Prostate gland (tissue), 2 donors: ENCODE data around the gene HUS1. TPM values are rescaled to one million over a fixed set of nuclear protein-coding genes. Genes with fewer than 3 reads are reported as not detected.

Source experiments
- DNase-seq: peaks from one replicate; pipeline ENCODE4 v3.0.0-alpha.2; 2019; ENCODE audit warnings: low spot score
- H3K27ac ChIP-seq, 2 donors: fragments of 200-600 bp; sonication (generic); 2 replicates each; pipeline ENCODE4 v1.5.1; 2017 to 2019
- H3K27me3 ChIP-seq: fragments of 200-600 bp; sonication (generic); replicated peaks from 2 replicates; pipeline ENCODE4 v1.5.1; 2019; ENCODE audit not compliant: insufficient read depth
- H3K36me3 ChIP-seq, 2 donors: fragments of 200-600 bp; sonication (generic); 1 replicate in 1 of 2; 2 replicates in 1 of 2; pipeline versions ENCODE4 v1.5.1 to v1.8.1; 2017 to 2019
- H3K4me1 ChIP-seq: fragments of 200-600 bp; sonication (generic); replicated peaks from 2 replicates; pipeline ENCODE4 v1.5.1; 2019
- H3K4me3 ChIP-seq, 2 donors: fragments of 200-600 bp; sonication (generic); 2 replicates each; pipeline ENCODE4 v1.5.1; 2017 to 2019
- H3K9me3 ChIP-seq: fragments of 200-600 bp; sonication (generic); 2 replicates; pipeline ENCODE4 v1.5.1; 2017
- POLR2A ChIP-seq: fragments of 450-650 bp; IDR thresholded peaks from one replicate; pipeline ENCODE4 v1.6.1; 2016; ENCODE audit warnings: antibody characterized with exemption, mild to moderate bottlenecking
- POLR2AphosphoS5 ChIP-seq: sonication (generic); formaldehyde crosslinking; IDR thresholded peaks from one replicate; pipeline ENCODE4 v1.6.1; 2017; ENCODE audit warnings: antibody characterized with exemption
- WGBS: methylation state at CpG from one replicate; pipeline ENCODE4 v1.1.5; 2018; 5-methylcytosine and 5-hydroxymethylcytosine counted together
- intact Hi-C: fragments of 100-400 bp; cut with DNase I; formaldehyde crosslinking; loops from one replicate; pipeline ENCODE4 v1.14.2; 2022
- total RNA-seq, 2 donors: library from RNA; depleted of rRNA; stranded (reverse); fragments of >200 nt; gene quantifications; one replicate each; pipeline ENCODE4 v1.1.0, GENCODE V29; 2016
- TF ChIP-seq, protein P1 (sequence below), 4 experiments: fragments of 200-600 bp in 2 of 4; fragments of 450-650 bp in 2 of 4; sonication (generic) in 2 of 4; IDR thresholded peaks; 1 replicate in 3 of 4; 2 replicates in 1 of 4; pipeline ENCODE4 v1.5.1; 2016 to 2019; ENCODE audit warnings: antibody characterized with exemption in 4 of 4, mild to moderate bottlenecking in 2 of 4, moderate library complexity in 2 of 4

HUS1 gene
- 10 to 100 TPM; 26.1 to 43.1 TPM for total RNA-seq

DNA sequence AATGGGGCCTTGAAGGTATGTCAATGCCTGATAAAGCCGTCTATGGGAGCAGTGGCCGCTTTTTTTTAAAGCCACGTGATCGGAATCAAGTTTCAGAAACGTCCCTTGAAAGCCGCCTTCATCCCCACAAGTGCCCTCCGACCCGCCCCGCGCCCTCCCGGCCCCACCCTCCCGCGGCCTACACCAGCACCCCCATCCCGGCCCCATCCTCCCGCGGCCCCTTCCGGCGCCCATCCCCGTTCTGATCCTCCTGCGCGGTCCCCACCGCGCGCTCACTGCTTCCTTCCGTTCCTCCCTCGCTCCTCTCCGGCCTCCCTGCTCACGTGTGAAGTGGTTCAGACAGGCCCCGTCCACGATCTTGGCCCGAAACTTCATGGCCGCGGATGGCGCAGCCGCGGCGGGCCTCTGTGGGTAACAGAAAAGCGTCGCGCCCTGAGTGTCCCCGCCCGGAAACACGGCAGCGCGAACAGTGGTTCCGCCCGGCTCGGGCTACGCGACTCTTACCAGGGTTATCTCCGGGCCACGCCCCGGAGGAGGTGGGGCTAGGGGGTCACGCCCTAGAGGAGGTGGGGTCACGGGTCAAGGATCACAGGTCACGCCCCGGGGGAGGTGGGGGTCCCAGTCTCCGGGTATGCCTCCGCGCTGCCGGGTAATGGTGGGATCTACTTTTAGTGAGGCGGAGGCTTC is at the start of gene HUS1:
Gene HUS1 (minus strand): TSS at position 471 of the 687 bp plus-strand sequence. CDS start 96 bp downstream, at position 375.
- Histone ChIP-seq H3K9me3 (no peaks in the 10 kb centered on the region), H3K4me1 (no peaks in the 10 kb centered on the region), H3K36me3 (no peaks in the 10 kb centered on the region), H3K27ac (peak within 1 kb of the TSS; percentile 79 to 88), H3K27me3 (no peaks in the 10 kb centered on the region), H3K4me3 (peak within 1 kb of the TSS; percentile 61 to 78)
- intact Hi-C loops = no loop called here
- TF ChIP-seq POLR2A = peak; percentile 53
- TF ChIP-seq, protein P1, sequence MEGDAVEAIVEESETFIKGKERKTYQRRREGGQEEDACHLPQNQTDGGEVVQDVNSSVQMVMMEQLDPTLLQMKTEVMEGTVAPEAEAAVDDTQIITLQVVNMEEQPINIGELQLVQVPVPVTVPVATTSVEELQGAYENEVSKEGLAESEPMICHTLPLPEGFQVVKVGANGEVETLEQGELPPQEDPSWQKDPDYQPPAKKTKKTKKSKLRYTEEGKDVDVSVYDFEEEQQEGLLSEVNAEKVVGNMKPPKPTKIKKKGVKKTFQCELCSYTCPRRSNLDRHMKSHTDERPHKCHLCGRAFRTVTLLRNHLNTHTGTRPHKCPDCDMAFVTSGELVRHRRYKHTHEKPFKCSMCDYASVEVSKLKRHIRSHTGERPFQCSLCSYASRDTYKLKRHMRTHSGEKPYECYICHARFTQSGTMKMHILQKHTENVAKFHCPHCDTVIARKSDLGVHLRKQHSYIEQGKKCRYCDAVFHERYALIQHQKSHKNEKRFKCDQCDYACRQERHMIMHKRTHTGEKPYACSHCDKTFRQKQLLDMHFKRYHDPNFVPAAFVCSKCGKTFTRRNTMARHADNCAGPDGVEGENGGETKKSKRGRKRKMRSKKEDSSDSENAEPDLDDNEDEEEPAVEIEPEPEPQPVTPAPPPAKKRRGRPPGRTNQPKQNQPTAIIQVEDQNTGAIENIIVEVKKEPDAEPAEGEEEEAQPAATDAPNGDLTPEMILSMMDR (IDR thresholded peaks at IDR 0.05) = peak in 1 of 4 experiments; percentile 12
- peak; percentile 69 for TF ChIP-seq POLR2AphosphoS5
- 1% methylated on average over 61 of the region's 62 CpGs for WGBS
- DNase-seq = peak; percentile 68

DNA sequence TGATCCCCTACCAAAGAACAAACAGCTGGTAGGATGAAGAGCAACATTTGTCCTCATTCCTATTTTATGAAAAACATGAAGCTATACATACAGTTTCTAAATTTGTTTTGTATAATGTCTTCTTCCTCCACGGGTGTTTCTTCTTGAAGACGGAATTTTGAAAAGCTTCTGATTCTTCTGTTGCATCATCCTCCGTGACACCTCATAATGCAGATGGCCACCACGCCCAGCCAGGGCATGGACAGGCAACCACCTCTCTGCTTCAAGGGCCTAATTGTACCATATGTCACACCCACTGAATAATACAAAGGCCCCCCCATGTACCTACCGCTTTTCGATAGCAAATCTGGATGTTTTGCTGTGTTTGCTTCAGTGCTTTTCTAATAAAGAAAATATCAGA is 49.5 kb upstream of the HUS1 start, which contains the start of gene SUN3:
Gene SUN3 (minus strand): TSS at position 170 of the 400 bp plus-strand sequence. CDS start 169 bp downstream, at position 1.
- no peaks in the 10 kb centered on the region for H3K9me3 ChIP-seq
- TF ChIP-seq POLR2AphosphoS5 (no peak), POLR2A (no peak)
- TF ChIP-seq, protein P1 (IDR thresholded peaks at IDR 0.05) = no peak
- H3K4me1 ChIP-seq = no peaks in the 10 kb centered on the region
- WGBS = 89% methylated on average over 6 of the region's 6 CpGs
- no peak within 1 kb of the TSS for H3K27ac ChIP-seq
- intact Hi-C loops = no loop called here
- DNase-seq = no peak
- H3K4me3 ChIP-seq = no peak within 1 kb of the TSS
- no peaks in the 10 kb centered on the region for H3K27me3 ChIP-seq
- H3K36me3 ChIP-seq = no peaks in the 10 kb centered on the region

DNA sequence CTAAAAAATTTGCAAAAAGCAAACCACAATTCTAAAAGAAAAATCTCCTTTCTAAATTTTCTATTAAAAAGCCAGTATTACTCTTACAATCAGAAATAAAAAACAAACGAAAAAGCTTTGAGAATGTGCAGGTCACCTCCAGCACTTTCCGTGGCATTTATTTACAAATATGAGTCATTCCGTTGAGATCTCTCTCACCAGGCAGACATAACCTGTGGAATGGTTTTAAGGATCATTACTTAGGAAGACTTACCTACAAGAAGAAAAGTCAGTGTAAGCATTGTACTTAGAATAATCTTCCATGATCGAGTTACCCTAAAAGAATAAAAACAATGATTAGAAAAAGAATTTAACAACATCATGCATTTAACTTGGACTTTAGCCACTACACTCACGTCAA is 46.2 kb upstream of the HUS1 start:
- no peak for DNase-seq
- Histone ChIP-seq H3K27me3 (no peaks in the 10 kb centered on the region), H3K27ac (no peak overlapping the region), H3K9me3 (no peaks in the 10 kb centered on the region), H3K36me3 (no peaks in the 10 kb centered on the region), H3K4me1 (no peaks in the 10 kb centered on the region), H3K4me3 (no peak overlapping the region)
- TF ChIP-seq, protein P1 (IDR thresholded peaks at IDR 0.05) = no peak
- no peak for TF ChIP-seq POLR2AphosphoS5
- TF ChIP-seq POLR2A = no peak
- 46% methylated on average over 5 of the region's 5 CpGs for WGBS
- intact Hi-C loops = no loop called here

DNA sequence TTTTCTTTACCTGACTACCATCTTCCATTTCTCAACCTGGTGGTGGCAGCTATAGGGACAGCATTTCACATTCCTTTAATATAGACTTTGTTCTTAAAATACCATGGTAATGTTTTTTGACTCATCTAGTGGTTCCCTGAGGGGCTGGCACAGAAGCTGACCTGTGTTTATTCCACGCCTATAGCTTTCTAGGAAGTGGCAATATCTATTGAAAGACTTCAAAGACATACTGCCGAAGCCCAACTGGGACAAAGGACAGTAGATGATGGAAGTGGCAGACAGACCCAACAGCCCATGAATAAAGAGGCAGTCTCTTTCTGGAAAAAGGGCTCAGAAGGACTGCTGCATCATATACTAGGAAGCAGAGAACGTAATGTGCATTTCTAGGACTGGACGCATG is 38.3 kb upstream of the HUS1 start:
- no peaks in the 10 kb centered on the region for H3K36me3 ChIP-seq
- H3K4me1 ChIP-seq = no peaks in the 10 kb centered on the region
- WGBS = 87% methylated on average over 4 of the region's 4 CpGs
- TF ChIP-seq, protein P1 (IDR thresholded peaks at IDR 0.05) = no peak
- no peak for TF ChIP-seq POLR2A
- no peak for TF ChIP-seq POLR2AphosphoS5
- no peaks in the 10 kb centered on the region for H3K27me3 ChIP-seq
- H3K4me3 ChIP-seq = no peak overlapping the region
- intact Hi-C loops = no loop called here
- DNase-seq = no peak
- H3K9me3 ChIP-seq = no peaks in the 10 kb centered on the region
- H3K27ac ChIP-seq = no peak overlapping the region

DNA sequence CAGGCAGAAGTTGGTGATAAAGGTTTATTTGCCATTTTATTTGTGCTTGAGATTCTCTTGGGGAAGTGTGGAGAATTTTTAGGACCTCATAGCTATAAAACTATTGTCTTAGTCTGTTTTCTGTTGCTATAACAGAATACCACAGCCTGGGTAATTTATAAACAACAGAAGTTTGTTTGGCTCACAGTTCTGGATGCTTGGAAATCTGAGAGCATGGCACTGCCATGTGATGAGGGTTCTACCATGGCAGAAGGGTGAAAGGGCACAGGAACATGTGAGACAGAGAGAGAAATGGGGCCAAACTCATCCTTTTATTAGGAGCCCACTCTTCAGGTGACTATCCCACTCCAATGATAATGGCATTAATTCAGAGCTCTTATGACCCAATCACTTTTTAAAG is 37.2 kb upstream of the HUS1 start:
- TF ChIP-seq POLR2AphosphoS5 = no peak
- TF ChIP-seq POLR2A = no peak
- TF ChIP-seq, protein P1 (IDR thresholded peaks at IDR 0.05) = no peak
- Histone ChIP-seq H3K36me3 (no peaks in the 10 kb centered on the region), H3K27me3 (no peaks in the 10 kb centered on the region), H3K27ac (no peak overlapping the region), H3K4me3 (no peak overlapping the region), H3K4me1 (no peaks in the 10 kb centered on the region), H3K9me3 (no peaks in the 10 kb centered on the region)
- intact Hi-C loops = no loop called here
- DNase-seq = no peak
